Measurements from ENCODE around the gene FRMD4A. TPM values are rescaled to one million over a fixed set of nuclear protein-coding genes. Genes with fewer than 3 reads are reported as not detected.

Gene FRMD4A
- total and polyA plus RNA-seq, 8 donors: 6.9 to 25.3 (median 11.3) TPM

DNA sequence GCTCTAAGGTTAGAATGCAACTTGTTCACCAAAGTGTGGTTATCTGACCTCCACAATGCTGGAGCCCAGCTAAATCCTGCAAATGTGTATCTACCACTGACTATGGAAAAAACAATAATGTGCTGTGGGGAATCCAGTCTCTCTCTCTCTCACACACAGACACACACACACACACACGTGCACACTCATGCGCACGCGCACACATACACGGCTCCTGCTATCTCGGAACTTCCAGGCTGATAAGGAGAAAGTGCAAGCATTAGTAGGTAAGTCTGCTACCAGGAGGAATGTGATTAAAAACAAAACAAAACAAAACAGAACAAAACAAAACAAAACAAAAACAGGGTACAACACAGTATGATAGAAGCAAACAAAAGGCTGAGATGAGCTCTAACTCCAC lies 205.2 kb downstream of the FRMD4A start:
- WGBS, 5 donors: 32 to 62% (median 43%) methylated on average over 6 of the region's 6 CpGs
- H3K4me3 ChIP-seq: no peak overlapping the region
- peak in 1 of 3 donors; percentile 27 for TF ChIP-seq POLR2AphosphoS5 (IDR thresholded peaks at IDR 0.05)
- TF ChIP-seq POLR2A (IDR thresholded peaks at IDR 0.05): no peak

DNA sequence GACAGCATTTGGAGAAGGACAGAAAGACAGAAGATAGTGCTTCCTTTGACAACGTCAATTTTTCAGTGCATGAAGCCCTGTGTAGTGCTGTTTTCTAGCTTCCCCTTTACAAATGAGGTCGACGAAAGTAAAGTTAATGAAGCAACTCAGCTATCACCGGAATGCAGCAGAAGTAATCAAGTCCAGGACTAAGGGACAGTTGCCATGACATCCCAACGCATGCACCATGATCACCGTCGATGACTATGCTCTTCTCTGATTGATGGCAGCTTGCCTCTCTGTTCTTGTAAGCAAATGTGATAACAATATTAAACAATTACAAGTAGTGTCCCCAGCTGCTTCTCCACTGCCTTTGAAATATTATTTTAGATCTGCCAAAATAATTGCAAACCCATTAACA lies 205.8 kb downstream of the FRMD4A start:
- intact Hi-C loops (cut with DNase I; ENCODE audit: low total_unique reads): no loop called here
- Histone ChIP-seq H3K9me3 (no peaks in the 10 kb centered on the region), H3K27me3 (no peaks in the 10 kb centered on the region), H3K36me3 (no peaks in the 10 kb centered on the region), H3K4me3 (no peak overlapping the region), H3K27ac (no peak overlapping the region), H3K4me1 (no peaks in the 10 kb centered on the region)
- TF ChIP-seq CTCF (IDR thresholded peaks at IDR 0.05) (no peak), EP300 (IDR thresholded peaks at IDR 0.05) (no peak)
- no peak for DNase-seq
- WGBS, 5 donors: 63 to 77% (median 69%) methylated on average over 7 of the region's 7 CpGs

More for the DNA sequence above, 205.2 kb downstream of the FRMD4A start:
- intact Hi-C loops (cut with DNase I; ENCODE audit: low total_unique reads): no loop called here
- no peaks in the 10 kb centered on the region for H3K36me3 ChIP-seq
- H3K4me1 ChIP-seq: no peaks in the 10 kb centered on the region
- H3K27me3 ChIP-seq: no peaks in the 10 kb centered on the region
- no peak overlapping the region for H3K27ac ChIP-seq
- DNase-seq: peak; percentile 30 to 50
- H3K9me3 ChIP-seq: no peaks in the 10 kb centered on the region

- H3K27me3 ChIP-seq: no peaks in the 10 kb centered on the region
- H3K4me1 ChIP-seq: no peaks in the 10 kb centered on the region
- no peak for DNase-seq
- no peaks in the 10 kb centered on the region for H3K36me3 ChIP-seq
- intact Hi-C loops (cut with DNase I; ENCODE audit: low total_unique reads): no loop called here
- no peak overlapping the region for H3K27ac ChIP-seq
- TF ChIP-seq POLR2AphosphoS5 (IDR thresholded peaks at IDR 0.05) (no peak), CTCF (IDR thresholded peaks at IDR 0.05) (no peak), EP300 (IDR thresholded peaks at IDR 0.05) (no peak), POLR2A (IDR thresholded peaks at IDR 0.05) (no peak)
- H3K4me3 ChIP-seq: no peak overlapping the region
- 77 to 89% (median 89%) methylated on average over 5 of the region's 5 CpGs for WGBS, 5 donors
- H3K9me3 ChIP-seq: no peaks in the 10 kb centered on the region
These were observed 207.6 kb downstream of the FRMD4A start for GRCh38 chr10:14123139-14123538.

- no peaks in the 10 kb centered on the region for H3K27me3 ChIP-seq
- 54 to 75% (median 58%) methylated on average over 2 of the region's 2 CpGs for WGBS, 5 donors
- H3K9me3 ChIP-seq: no peaks in the 10 kb centered on the region
- TF ChIP-seq CTCF (IDR thresholded peaks at IDR 0.05) (no peak), EP300 (IDR thresholded peaks at IDR 0.05) (no peak), POLR2AphosphoS5 (IDR thresholded peaks at IDR 0.05) (no peak), POLR2A (IDR thresholded peaks at IDR 0.05) (no peak)
- intact Hi-C loops (cut with DNase I; ENCODE audit: low total_unique reads): no loop called here
- no peaks in the 10 kb centered on the region for H3K36me3 ChIP-seq
- H3K27ac ChIP-seq: no peak overlapping the region
- H3K4me1 ChIP-seq: no peaks in the 10 kb centered on the region
- H3K4me3 ChIP-seq: no peak overlapping the region
- no peak for DNase-seq
These were observed 209.9 kb downstream of the FRMD4A start for GRCh38 chr10:14120812-14121211.

GRCh38 chr10:14118953-14119352 lies 211.8 kb downstream of the FRMD4A start:
- Histone ChIP-seq H3K27me3 (no peaks in the 10 kb centered on the region), H3K36me3 (no peaks in the 10 kb centered on the region), H3K27ac (no peak overlapping the region), H3K9me3 (no peaks in the 10 kb centered on the region), H3K4me1 (no peaks in the 10 kb centered on the region), H3K4me3 (no peak overlapping the region)
- DNase-seq: no peak
- intact Hi-C loops (cut with DNase I; ENCODE audit: low total_unique reads): no loop called here
- 82 to 92% (median 87%) methylated on average over 4 of the region's 4 CpGs for WGBS, 5 donors
- no peak for TF ChIP-seq EP300 (IDR thresholded peaks at IDR 0.05)
- no peak for TF ChIP-seq POLR2AphosphoS5 (IDR thresholded peaks at IDR 0.05)
- TF ChIP-seq POLR2A (IDR thresholded peaks at IDR 0.05): no peak

Measured in stomach (tissue), 9 donors.